Measurements from ENCODE around the gene GGA1. TPM values are rescaled to one million over a fixed set of nuclear protein-coding genes. Genes with fewer than 3 reads are reported as not detected.

Gene GGA1
- total RNA-seq, 4 donors from 2014 or later, result 46.2 to 90.5 (median 60.4) TPM

GRCh38 chr22:37660709-37661045, 52.0 kb downstream of the GGA1 start:
- Histone ChIP-seq H3K4me1 (peaks cover 19 to 32% of the 10 kb centered on the region in 2 donors), H3K27me3 (no peaks in the 10 kb centered on the region), H3K4me3 (replicated peaks in 1 of 3) (no peak overlapping the region), H3K36me3 (no peaks in the 10 kb centered on the region), H3K9me3 (no peaks in the 10 kb centered on the region), H3K27ac (peak overlapping the region in 1 of 3 donors; percentile 16)
- intact Hi-C loops (cut with DNase I), result no loop called here
- WGBS, 2 donors, result 69% methylated on average over 2 of the region's 2 CpGs; no CpG with 5 or more reads in 1 of the 2 donors
- TF ChIP-seq, protein P1, sequence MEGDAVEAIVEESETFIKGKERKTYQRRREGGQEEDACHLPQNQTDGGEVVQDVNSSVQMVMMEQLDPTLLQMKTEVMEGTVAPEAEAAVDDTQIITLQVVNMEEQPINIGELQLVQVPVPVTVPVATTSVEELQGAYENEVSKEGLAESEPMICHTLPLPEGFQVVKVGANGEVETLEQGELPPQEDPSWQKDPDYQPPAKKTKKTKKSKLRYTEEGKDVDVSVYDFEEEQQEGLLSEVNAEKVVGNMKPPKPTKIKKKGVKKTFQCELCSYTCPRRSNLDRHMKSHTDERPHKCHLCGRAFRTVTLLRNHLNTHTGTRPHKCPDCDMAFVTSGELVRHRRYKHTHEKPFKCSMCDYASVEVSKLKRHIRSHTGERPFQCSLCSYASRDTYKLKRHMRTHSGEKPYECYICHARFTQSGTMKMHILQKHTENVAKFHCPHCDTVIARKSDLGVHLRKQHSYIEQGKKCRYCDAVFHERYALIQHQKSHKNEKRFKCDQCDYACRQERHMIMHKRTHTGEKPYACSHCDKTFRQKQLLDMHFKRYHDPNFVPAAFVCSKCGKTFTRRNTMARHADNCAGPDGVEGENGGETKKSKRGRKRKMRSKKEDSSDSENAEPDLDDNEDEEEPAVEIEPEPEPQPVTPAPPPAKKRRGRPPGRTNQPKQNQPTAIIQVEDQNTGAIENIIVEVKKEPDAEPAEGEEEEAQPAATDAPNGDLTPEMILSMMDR (IDR thresholded peaks at IDR 0.05), result no peak
- no peak for TF ChIP-seq POLR2A (IDR thresholded peaks at IDR 0.05)
- DNase-seq, result no peak

- peak in 1 of 2 donors; percentile 46 for DNase-seq
- WGBS, 2 donors, result 38 to 47% methylated on average over 12 of the region's 12 CpGs
- intact Hi-C loops (cut with DNase I), result no loop called here
Measured at GRCh38 chr22:37661160-37661924, 52.7 kb downstream of the GGA1 start.

DNA sequence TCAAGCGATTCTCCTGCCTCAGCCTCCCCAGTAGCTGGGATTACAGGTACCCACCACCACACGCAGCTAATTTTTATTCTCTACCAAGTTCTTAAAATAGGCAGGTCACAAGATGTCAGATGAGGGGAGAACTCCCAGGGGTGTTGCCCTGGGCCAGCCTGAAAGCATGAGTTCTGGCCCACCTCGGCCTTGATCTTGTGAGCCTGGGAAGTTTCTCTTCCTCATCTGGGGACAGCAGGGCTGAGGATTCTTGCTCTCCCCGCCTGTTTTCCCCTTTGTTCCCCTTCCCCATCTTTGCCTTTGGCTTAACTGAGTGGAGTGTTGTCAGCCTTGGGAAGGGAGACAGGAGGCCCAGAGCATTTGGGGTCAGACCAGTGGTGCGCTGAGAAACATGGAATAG, 53.4 kb downstream of the GGA1 start:
- Histone ChIP-seq H3K27me3 (no peaks in the 10 kb centered on the region), H3K9me3 (no peaks in the 10 kb centered on the region), H3K36me3 (no peaks in the 10 kb centered on the region), H3K27ac (peak overlapping the region in 1 of 3 donors; percentile 28), H3K4me1 (peaks cover 19 to 32% of the 10 kb centered on the region in 2 donors), H3K4me3 (replicated peaks in 1 of 3) (no peak overlapping the region)
- TF ChIP-seq, protein P1 (IDR thresholded peaks at IDR 0.05), result no peak
- TF ChIP-seq POLR2A (IDR thresholded peaks at IDR 0.05), result no peak
- intact Hi-C loops (cut with DNase I), result no loop called here
- WGBS, 2 donors, result 85 to 93% methylated on average over 5 of the region's 5 CpGs
- DNase-seq, result no peak

More at GRCh38 chr22:37661160-37661924, 52.7 kb downstream of the GGA1 start:
- H3K9me3 ChIP-seq, result no peaks in the 10 kb centered on the region
- peaks cover 19 to 32% of the 10 kb centered on the region in 2 donors for H3K4me1 ChIP-seq
- H3K27ac ChIP-seq, result peak overlapping the region in 1 of 3 donors; percentile 16
- H3K4me3 ChIP-seq (replicated peaks in 1 of 3), result no peak overlapping the region
- H3K27me3 ChIP-seq, result no peaks in the 10 kb centered on the region
- no peaks in the 10 kb centered on the region for H3K36me3 ChIP-seq
- no peak for TF ChIP-seq POLR2A (IDR thresholded peaks at IDR 0.05)
- TF ChIP-seq, protein P1 (IDR thresholded peaks at IDR 0.05), result peak in 3 of 6 experiments; percentile 14 to 44 (median 29)

DNA sequence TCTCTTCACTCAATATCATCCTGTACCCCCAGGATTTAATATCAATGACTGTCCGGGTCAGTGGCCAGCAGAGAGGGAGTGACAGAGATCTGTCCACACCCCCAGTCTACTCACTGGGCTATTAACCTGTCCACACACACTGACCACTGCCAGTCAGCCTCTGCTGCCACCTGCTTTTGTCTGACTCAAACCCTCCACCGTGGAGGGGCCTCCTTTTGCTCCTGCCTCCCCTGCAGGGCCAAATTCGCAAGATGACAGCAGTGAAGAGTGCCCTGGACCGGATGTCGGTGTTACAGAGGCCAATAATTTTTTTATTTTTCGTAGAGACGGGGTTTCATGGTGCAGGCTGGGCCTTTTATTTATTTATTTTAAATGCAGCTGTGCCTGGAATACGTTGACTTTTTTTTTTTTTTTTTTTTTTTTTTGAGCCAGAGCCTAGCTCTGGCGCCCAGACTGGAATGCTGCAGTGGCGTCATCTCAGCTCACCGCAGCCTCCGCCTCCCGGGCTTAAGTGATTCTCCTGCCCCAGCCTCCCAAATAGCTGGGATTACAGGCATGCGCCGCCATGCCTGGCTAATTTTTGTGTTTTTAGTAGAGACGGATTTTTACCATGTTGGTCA, 55.0 kb downstream of the GGA1 start:
- H3K27ac ChIP-seq, result no peak overlapping the region
- no peaks in the 10 kb centered on the region for H3K9me3 ChIP-seq
- H3K4me1 ChIP-seq, result peaks cover 15 to 31% of the 10 kb centered on the region in 2 donors
- DNase-seq, result no peak
- intact Hi-C loops (cut with DNase I), result no loop called here
- no peaks in the 10 kb centered on the region for H3K27me3 ChIP-seq
- H3K4me3 ChIP-seq (replicated peaks in 1 of 3), result no peak overlapping the region
- 84 to 91% methylated on average over 16 of the region's 16 CpGs for WGBS, 2 donors
- H3K36me3 ChIP-seq, result no peaks in the 10 kb centered on the region
- no peak for TF ChIP-seq POLR2A (IDR thresholded peaks at IDR 0.05)
- TF ChIP-seq, protein P1 (IDR thresholded peaks at IDR 0.05), result no peak

All from thyroid gland (tissue), 4 donors.